SJSA1 (cell line): ENCODE data around the gene MTM1. TPM values are rescaled to one million over a fixed set of nuclear protein-coding genes. Genes with fewer than 3 reads are reported as not detected.

Experiments used
- DNase-seq, 2 experiments: peaks; one replicate each; pipeline ENCODE4 v3.0.0-alpha.2; 2015 to 2020; ENCODE audit warnings: low spot score in 2 of 2, low read depth in 1 of 2
- H3K27ac ChIP-seq: fragments of 250-450 bp; sonication (Bioruptor Pico); 2 replicates; pipeline ENCODE4 v1.5.1; 2020; ENCODE audit warnings: mild to moderate bottlenecking, moderate library complexity
- H3K27me3 ChIP-seq: fragments of 250-450 bp; sonication (Bioruptor Pico); replicated peaks from 2 replicates; pipeline ENCODE4 v1.5.1; 2020; ENCODE audit warnings: mild to moderate bottlenecking, moderate library complexity
- H3K36me3 ChIP-seq: fragments of 250-450 bp; sonication (Bioruptor Pico); 2 replicates; pipeline ENCODE4 v1.5.1; 2020; ENCODE audit warnings: mild to moderate bottlenecking
- H3K4me1 ChIP-seq: fragments of 250-450 bp; sonication (Bioruptor Pico); replicated peaks from 2 replicates; pipeline ENCODE4 v1.6.1; 2021; ENCODE audit warnings: mild to moderate bottlenecking
- H3K4me3 ChIP-seq: fragments of 250-450 bp; sonication (Bioruptor Pico); 2 replicates; pipeline ENCODE4 v1.5.1; 2020; ENCODE audit warnings: mild to moderate bottlenecking
- H3K9me3 ChIP-seq: fragments of 250-450 bp; sonication (Bioruptor Pico); replicated peaks from 2 replicates; pipeline ENCODE4 v1.5.1; 2020; ENCODE audit warnings: mild to moderate bottlenecking
- total RNA-seq: library from RNA; depleted of rRNA; stranded (reverse); fragments of >200 nt; shearing (Covaris generic); gene quantifications from 2 replicates; pipeline ENCODE4 v1.2.3, GENCODE V29; 2014

The MTM1 gene
- total RNA-seq, 1 experiment from 2014 or later, result 12.8 TPM

DNA sequence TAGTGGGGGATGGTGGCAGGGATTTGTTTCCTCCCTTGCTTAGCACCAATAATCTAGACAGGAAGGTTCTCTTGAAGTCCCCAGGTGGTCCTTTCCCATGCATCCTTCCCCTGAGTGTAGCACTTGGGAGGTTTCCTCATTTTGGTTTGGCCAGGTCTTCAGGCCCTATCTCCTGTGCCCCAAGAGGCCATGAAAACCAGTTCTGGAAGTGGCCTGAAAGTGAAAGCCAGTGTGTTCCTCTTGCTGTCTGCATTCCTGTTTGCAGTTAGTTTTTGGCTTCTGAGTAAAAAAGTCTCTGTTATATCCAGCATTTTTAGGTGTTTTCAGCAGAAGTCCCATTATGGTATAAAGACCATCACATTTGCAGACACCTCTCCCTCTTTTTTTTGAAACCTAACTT, 59.5 kb downstream of the MTM1 start:
- no peak for DNase-seq
- Histone ChIP-seq H3K4me3 (no peak overlapping the region), H3K36me3 (no peaks in the 10 kb centered on the region), H3K9me3 (no peaks in the 10 kb centered on the region), H3K4me1 (peaks cover 5% of the 10 kb centered on the region), H3K27me3 (no peaks in the 10 kb centered on the region), H3K27ac (no peak overlapping the region)

DNA sequence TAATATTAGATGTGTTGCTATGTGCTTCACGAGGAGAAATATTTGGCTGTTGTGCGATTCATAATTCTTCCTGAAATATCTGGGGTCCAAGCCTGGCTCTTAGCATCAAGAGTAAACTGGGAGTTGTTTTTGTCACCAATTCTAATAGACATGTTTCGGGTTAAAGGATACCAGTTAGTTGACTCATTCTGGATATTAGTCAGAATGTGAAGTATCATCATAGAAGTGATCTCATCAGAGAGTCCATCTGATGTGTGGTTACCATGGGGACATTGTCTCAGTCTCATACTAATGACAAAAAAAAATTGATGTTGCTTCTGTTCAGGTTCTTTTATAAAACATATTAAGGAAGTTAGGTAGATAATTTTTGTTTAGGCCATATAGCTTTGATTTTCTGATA, 67.5 kb downstream of the MTM1 start:
- Histone ChIP-seq H3K9me3 (no peaks in the 10 kb centered on the region), H3K4me1 (peaks cover 6% of the 10 kb centered on the region), H3K27ac (peak overlapping the region; percentile 76), H3K4me3 (no peak overlapping the region), H3K36me3 (no peaks in the 10 kb centered on the region), H3K27me3 (no peaks in the 10 kb centered on the region)
- DNase-seq, result peak in 1 of 2 experiments; percentile 28

DNA sequence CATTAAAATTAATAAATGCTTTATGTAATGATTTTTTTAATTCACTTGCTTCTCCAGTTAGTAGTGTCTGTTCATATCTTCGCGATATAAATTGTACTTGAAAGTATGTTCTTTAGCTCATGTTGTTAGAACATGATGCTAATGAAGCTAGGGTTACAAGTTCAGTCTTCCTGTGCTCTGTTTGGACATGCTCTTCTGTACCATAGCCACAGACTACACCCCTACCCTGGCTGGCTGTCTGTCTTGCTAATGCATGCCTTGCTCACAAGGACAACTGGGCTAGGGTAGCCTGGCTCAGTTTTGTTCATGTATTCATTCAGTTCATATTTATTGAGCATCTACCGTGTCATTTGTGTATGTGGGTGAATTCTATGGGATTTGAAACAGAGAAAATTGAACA, 74.0 kb downstream of the MTM1 start:
- Histone ChIP-seq H3K27me3 (no peaks in the 10 kb centered on the region), H3K36me3 (no peaks in the 10 kb centered on the region), H3K4me1 (no peaks in the 10 kb centered on the region), H3K27ac (no peak overlapping the region), H3K9me3 (no peaks in the 10 kb centered on the region), H3K4me3 (no peak overlapping the region)
- no peak for DNase-seq

DNA sequence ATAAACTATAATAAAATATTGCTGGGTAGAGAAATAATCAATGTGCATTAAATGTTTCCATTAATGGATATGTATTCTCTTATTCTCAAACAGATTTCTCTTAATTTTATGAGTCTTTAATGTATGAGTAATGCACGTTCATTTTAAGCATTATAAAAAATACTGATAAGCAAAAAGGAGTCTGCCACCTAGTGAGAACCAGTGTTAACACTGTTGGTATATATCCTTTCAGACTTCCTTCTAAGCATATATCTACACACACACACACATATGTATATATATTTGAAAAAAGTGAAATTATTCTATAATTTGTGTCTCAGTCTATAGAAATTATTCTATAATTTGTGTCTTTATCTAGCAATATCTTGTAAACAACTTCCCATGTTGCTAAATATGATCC, 74.8 kb downstream of the MTM1 start:
- H3K4me3 ChIP-seq, result no peak overlapping the region
- no peaks in the 10 kb centered on the region for H3K9me3 ChIP-seq
- H3K4me1 ChIP-seq, result no peaks in the 10 kb centered on the region
- DNase-seq, result no peak
- H3K36me3 ChIP-seq, result no peaks in the 10 kb centered on the region
- no peaks in the 10 kb centered on the region for H3K27me3 ChIP-seq
- H3K27ac ChIP-seq, result no peak overlapping the region

DNA sequence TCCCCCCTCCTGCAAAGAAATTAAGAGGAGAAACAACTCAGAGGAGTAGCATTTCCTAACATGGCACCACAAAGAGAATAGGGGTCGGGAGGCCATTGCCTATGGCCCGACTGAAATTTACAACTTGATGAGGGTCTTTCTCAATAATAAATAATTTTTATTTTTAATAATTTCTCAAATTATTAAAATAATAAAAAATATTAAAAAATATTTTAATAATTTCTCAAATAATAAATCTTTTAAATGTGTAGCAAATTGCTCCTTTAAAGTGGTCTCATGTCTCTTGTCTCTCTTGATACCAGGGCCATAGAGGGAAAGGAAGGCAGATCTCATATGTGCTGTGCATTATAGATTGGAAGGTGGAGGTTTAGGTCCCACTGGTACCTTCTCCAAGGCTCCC, 75.5 kb downstream of the MTM1 start:
- H3K4me1 ChIP-seq, result no peaks in the 10 kb centered on the region
- no peak for DNase-seq
- no peaks in the 10 kb centered on the region for H3K36me3 ChIP-seq
- H3K4me3 ChIP-seq, result no peak overlapping the region
- H3K9me3 ChIP-seq, result no peaks in the 10 kb centered on the region
- H3K27ac ChIP-seq, result no peak overlapping the region
- no peaks in the 10 kb centered on the region for H3K27me3 ChIP-seq

DNA sequence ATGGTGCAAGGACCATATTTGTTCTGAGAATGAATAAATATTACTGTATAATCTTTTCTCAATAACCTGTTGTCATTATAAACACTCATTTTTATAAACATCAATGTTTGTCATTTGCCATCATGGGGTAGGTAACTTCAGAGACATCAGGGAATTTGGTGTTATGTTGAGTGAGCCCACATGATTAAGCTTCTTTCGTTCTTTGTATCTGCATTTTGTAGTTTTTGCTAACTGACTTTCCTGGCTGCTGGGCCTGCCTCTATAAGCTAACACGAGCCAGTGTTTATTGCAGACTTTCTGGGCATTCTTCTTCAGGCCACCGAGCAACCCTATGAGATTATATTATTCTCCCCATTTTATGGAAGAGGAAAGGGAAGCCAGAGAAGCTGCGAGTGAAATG, 76.0 kb downstream of the MTM1 start:
- H3K4me3 ChIP-seq, result no peak overlapping the region
- no peaks in the 10 kb centered on the region for H3K27me3 ChIP-seq
- DNase-seq, result no peak
- H3K27ac ChIP-seq, result no peak overlapping the region
- no peaks in the 10 kb centered on the region for H3K4me1 ChIP-seq
- H3K36me3 ChIP-seq, result no peaks in the 10 kb centered on the region
- H3K9me3 ChIP-seq, result no peaks in the 10 kb centered on the region

DNA sequence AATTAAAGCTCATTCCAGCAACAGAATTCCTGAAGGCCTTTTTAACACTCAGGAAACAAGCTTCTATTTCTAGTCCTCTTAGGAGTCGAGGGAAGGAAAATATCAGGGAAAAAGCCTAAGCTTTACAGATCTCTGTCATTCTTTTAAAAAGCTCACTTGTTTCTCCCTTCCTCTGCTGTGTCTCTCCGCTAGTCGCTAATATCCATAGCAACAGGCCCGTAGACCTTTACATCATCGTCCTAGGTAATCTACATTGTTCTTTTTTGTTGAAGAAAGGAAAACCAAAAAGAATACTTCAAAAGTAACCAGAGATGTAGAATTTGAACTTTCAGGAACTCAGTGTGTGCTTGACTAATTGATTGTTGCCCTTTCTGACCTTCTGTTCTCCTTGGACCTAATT, 78.9 kb downstream of the MTM1 start:
- Histone ChIP-seq H3K4me3 (no peak overlapping the region), H3K36me3 (no peaks in the 10 kb centered on the region), H3K27ac (no peak overlapping the region), H3K27me3 (no peaks in the 10 kb centered on the region), H3K4me1 (no peaks in the 10 kb centered on the region), H3K9me3 (no peaks in the 10 kb centered on the region)
- no peak for DNase-seq

DNA sequence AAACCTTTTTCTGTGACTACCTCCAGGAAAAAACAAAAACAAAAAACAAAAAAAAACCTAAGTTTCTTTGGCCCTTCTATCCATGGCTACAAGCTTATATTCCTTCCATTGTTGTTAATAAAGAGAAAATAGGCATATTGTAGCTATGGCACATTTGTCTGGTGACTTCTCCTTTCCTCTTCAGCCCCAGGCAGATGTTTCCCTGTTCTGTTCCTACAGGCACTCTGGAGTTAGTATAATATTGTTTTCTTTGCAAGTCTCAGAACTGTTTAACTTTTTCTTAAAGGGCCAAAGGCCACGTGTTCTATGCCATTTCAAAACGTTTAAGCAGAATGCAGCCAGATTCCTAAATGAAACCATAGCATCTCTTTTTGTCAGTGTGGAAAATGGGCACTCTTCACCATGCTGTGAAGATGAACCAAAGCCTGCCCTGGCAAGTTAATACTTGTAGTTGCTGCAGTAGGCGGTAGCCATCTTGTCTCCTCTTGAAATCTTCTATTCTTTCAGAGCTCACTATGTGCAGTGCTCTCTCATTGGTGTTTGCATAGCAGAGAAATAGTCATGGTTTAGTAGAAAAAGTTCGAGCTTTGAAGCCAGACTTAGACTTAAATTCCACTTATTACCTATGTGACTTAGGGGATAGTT, 80.0 kb downstream of the MTM1 start:
- Histone ChIP-seq H3K27me3 (no peaks in the 10 kb centered on the region), H3K4me3 (no peak overlapping the region), H3K4me1 (no peaks in the 10 kb centered on the region), H3K36me3 (no peaks in the 10 kb centered on the region), H3K27ac (no peak overlapping the region), H3K9me3 (no peaks in the 10 kb centered on the region)
- DNase-seq, result no peak

DNA sequence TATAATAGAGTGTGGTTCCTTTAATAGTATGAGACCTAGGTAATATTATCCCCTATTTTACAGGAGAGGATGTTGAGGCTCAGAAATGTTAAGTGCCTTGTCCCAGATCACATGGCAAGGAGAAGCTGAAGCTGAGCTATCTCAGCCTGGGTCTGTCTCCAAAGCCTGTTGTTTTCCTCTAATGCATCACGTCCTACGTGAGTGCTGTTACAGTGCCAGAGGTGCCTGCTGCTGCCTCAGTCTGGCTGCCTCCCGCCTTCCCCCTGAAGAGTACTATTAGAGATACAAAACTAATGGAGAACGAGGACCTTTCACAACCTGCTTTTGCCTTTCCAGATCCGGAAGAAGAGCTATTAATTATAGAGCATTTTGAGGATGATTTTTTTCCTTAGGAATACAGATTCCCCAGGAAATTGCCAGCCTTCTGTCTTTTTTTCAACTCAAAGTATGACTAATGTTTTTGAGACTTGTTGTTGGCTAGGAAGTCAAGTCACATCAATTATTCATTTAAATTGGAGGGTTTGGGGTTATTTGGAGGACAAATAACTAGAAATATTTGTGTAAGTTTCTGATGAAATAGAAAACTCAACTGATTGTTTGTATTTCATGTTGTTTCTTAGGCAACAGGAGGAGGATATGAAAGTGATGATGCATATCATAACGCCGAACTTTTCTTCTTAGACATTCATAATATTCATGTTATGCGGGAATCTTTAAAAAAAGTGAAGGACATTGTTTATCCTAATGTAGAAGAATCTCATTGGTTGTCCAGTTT, 80.9 kb downstream of the MTM1 start:
- no peak overlapping the region for H3K4me3 ChIP-seq

DNA sequence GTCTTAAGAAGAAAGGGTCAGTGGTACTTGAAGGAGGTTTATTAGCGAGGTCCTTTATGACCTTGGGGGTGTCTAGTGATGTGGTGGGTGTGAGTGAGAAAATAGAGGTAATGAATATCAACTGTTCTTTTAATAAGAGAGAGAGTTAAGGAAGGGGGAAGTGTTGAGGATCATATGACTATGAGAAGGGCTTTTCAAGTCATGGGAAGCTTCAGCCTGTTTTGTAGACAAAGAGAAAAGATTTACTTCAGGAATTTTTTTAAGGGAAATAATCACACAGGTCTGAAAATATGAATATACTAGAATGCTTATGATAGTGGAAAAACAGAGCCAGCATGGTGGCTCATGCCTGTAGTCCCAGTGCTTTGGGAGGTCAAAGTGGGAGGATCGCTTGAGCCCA, 83.5 kb downstream of the MTM1 start:
- Histone ChIP-seq H3K36me3 (no peaks in the 10 kb centered on the region), H3K27me3 (no peaks in the 10 kb centered on the region), H3K27ac (no peak overlapping the region), H3K9me3 (no peaks in the 10 kb centered on the region), H3K4me3 (no peak overlapping the region), H3K4me1 (no peaks in the 10 kb centered on the region)
- DNase-seq, result no peak

More for the DNA sequence above, 80.9 kb downstream of the MTM1 start:
- Histone ChIP-seq H3K9me3 (no peaks in the 10 kb centered on the region), H3K36me3 (no peaks in the 10 kb centered on the region), H3K4me1 (no peaks in the 10 kb centered on the region), H3K27ac (no peak overlapping the region), H3K27me3 (no peaks in the 10 kb centered on the region)
- no peak for DNase-seq

DNA sequence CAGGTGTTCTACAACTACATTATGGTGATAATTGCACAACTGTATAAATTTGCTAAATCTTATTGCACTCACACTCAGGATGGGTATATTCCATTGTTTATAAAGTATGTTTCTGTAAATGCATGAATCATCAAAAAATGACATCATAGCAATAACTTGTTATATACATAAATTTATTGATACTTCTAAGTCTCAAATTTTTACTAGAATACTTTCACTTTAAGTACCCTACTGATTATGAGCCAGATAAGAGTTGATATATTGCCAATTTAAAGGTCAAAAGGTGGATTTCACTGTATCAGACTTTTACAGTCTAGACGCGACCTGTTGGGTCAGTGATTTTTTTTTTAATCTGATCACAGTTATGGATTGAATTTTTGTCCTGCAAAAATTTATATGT, 87.4 kb downstream of the MTM1 start:
- no peak overlapping the region for H3K27ac ChIP-seq
- no peak for DNase-seq
- H3K27me3 ChIP-seq, result no peaks in the 10 kb centered on the region
- H3K4me1 ChIP-seq, result no peaks in the 10 kb centered on the region
- H3K4me3 ChIP-seq, result no peak overlapping the region
- no peaks in the 10 kb centered on the region for H3K36me3 ChIP-seq
- H3K9me3 ChIP-seq, result no peaks in the 10 kb centered on the region

DNA sequence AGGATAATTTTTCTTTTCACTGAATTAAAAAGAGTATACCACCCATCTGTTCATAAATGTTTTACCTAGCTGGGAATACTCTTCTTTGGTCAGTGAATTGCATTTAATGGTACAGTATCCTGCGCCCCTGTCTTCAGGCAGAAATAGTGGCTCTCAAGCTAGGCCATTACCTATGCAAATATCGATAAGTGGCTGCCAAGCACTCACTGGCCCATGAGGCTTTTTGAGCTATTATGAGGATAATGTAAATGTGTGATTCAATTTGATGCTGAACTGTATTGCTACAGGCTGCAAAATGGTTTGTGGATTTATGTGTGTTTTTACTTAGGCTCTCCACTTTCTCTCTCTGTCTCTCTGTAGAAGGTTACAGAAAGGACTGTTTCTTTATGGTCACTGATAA, 94.7 kb downstream of the MTM1 start:
- Histone ChIP-seq H3K9me3 (no peaks in the 10 kb centered on the region), H3K4me3 (no peak overlapping the region), H3K27me3 (no peaks in the 10 kb centered on the region), H3K4me1 (no peaks in the 10 kb centered on the region), H3K27ac (no peak overlapping the region), H3K36me3 (0 out of 2 replicates have a peak, but pooled peaks cover 2% of the 10 kb centered on the region)
- DNase-seq, result no peak

DNA sequence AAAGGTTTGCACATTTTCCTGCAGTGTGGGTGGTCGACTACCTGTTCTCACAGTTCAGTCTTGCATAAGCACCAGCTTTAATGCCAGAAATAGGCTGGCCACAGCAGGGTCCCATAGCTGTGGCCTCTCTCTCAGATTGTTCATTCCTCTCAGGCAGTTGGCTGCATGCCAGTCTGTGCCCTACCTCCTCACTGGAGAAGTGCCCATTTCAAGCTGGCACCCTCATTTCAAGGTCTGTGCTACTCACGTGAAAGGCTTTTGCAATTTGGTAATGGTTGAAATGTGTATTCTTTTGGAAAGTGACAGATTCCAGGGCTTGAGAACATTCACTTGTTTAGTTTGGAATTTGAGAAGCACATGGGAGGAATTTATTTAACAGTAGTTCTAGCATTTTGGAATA, 95.9 kb downstream of the MTM1 start:
- DNase-seq, result no peak
- no peak overlapping the region for H3K27ac ChIP-seq

DNA sequence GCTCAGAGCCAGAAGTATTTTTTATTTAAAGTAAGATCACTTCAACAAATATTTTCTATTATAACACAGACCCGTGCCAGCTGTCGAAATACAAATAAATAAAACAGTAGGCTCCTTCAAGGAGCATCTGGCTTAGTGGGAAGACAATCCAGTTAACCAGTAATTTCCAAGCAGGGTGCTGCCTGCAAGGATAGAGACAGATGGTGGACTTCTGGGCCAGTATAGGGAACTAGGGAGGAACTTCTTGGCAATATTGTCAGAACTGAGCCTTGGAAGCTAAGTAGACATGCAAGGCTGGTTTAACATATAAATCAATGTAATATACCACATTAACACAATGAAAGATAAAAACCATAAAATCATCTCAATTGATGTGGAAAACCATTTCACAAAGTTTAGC, 107.8 kb downstream of the MTM1 start:
- H3K27ac ChIP-seq, result no peak overlapping the region
- H3K27me3 ChIP-seq, result no peaks in the 10 kb centered on the region
- H3K36me3 ChIP-seq, result no peaks in the 10 kb centered on the region
- no peaks in the 10 kb centered on the region for H3K4me1 ChIP-seq
- DNase-seq, result no peak
- no peak overlapping the region for H3K4me3 ChIP-seq
- no peaks in the 10 kb centered on the region for H3K9me3 ChIP-seq

More for the DNA sequence above, 95.9 kb downstream of the MTM1 start:
- H3K36me3 ChIP-seq, result 0 out of 2 replicates have a peak, but pooled peaks cover 2% of the 10 kb centered on the region
- H3K4me1 ChIP-seq, result no peaks in the 10 kb centered on the region
- H3K9me3 ChIP-seq, result no peaks in the 10 kb centered on the region
- H3K27me3 ChIP-seq, result no peaks in the 10 kb centered on the region
- H3K4me3 ChIP-seq, result no peak overlapping the region
